Cardiac muscle cell (in vitro differentiated cells and primary cell): ENCODE results near the gene ERCC3. TPM values are rescaled to one million over a fixed set of nuclear protein-coding genes. Genes with fewer than 3 reads are reported as not detected.

Experiments used
- DNase-seq, 2 donors: peaks; one replicate each; pipeline versions ENCODE4 v3.0.0 to v3.0.0-alpha.2; 2010 to 2017; ENCODE audit warnings: low read depth in 1 of 2, low spot score in 1 of 2
- H3K27ac ChIP-seq: fragments of 200-600 bp; sonication (generic); 2 replicates; pipeline ENCODE4 v1.5.1; 2016
- H3K27me3 ChIP-seq: fragments of 200-600 bp; sonication (generic); 2 replicates; pipeline ENCODE4 v1.6.0; 2016; ENCODE audit warnings: control low read depth
- H3K36me3 ChIP-seq: fragments of 200-600 bp; sonication (generic); 2 replicates; pipeline ENCODE4 v1.5.1; 2016; ENCODE audit warnings: control low read depth
- H3K4me1 ChIP-seq: fragments of 200-600 bp; sonication (generic); 2 replicates; pipeline ENCODE4 v1.8.1; 2017; ENCODE audit warnings: low read depth, mild to moderate bottlenecking, mixed run types
- H3K4me3 ChIP-seq: fragments of 200-600 bp; sonication (generic); 2 replicates; pipeline ENCODE4 v1.5.1; 2016; ENCODE audit warnings: mild to moderate bottlenecking
- H3K9me3 ChIP-seq: fragments of 200-600 bp; sonication (generic); 2 replicates; pipeline ENCODE4 v1.5.1; 2017; ENCODE audit warnings: low read depth, mild to moderate bottlenecking, control low read depth
- polyA plus RNA-seq: library from polyadenylated mRNA; unstranded; fragments of >200 nt; fragmentation: Nextera tagmentation; extraction: Ambion mirVana; gene quantifications from 2 replicates; pipeline ENCODE4 v1.2.1, GENCODE V29; 2016
- total RNA-seq: library from RNA; depleted of rRNA; stranded (reverse); fragments of >200 nt; gene quantifications from 2 replicates; pipeline ENCODE4 v1.2.3, GENCODE V29; 2016
- TF ChIP-seq, protein P1 (sequence below): IDR thresholded peaks from 2 replicates; pipeline ENCODE4 v1.5.1; 2012; ENCODE audit warnings: low read depth, mild to moderate bottlenecking, low read length

The ERCC3 gene
- total and polyA plus RNA-seq, 2 experiments from 2014 or later, result 46.0 to 54.8 TPM

DNA sequence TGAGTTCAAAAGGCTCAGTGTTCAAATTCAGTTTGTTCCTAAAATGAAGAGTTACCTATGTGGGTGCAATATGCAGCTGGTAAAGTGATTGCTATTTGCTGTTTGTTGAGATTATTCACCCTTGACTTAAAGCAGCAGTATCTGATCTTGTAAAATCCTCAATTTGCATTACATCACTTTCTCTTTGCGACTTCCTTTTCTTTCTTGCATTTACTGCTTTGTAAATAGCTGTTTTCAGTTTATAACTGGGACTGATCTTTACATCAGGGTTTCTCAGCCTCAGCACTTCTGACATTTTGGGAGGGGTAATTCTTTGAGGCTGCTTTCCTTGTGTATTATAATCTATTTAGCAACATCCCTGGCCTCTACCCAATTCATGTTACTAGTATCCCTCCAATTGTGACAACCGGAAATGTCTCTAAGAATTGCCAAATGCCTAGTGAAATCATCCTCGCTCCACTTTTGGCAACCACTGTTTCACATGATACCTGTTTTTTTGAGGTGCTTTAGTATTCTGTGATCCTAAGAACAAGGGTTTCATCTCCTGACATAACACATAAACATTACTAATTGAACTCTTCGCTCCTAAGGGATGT is 12.1 kb upstream of the ERCC3 start:
- Histone ChIP-seq H3K36me3 (peaks cover 15% of the 10 kb centered on the region), H3K9me3 (no peaks in the 10 kb centered on the region), H3K4me3 (no peak overlapping the region), H3K4me1 (no peaks in the 10 kb centered on the region), H3K27ac (no peak overlapping the region), H3K27me3 (no peaks in the 10 kb centered on the region)
- TF ChIP-seq, protein P1, sequence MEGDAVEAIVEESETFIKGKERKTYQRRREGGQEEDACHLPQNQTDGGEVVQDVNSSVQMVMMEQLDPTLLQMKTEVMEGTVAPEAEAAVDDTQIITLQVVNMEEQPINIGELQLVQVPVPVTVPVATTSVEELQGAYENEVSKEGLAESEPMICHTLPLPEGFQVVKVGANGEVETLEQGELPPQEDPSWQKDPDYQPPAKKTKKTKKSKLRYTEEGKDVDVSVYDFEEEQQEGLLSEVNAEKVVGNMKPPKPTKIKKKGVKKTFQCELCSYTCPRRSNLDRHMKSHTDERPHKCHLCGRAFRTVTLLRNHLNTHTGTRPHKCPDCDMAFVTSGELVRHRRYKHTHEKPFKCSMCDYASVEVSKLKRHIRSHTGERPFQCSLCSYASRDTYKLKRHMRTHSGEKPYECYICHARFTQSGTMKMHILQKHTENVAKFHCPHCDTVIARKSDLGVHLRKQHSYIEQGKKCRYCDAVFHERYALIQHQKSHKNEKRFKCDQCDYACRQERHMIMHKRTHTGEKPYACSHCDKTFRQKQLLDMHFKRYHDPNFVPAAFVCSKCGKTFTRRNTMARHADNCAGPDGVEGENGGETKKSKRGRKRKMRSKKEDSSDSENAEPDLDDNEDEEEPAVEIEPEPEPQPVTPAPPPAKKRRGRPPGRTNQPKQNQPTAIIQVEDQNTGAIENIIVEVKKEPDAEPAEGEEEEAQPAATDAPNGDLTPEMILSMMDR, result no peak
- DNase-seq, result peak in 1 of 2 donors; percentile 51

DNA sequence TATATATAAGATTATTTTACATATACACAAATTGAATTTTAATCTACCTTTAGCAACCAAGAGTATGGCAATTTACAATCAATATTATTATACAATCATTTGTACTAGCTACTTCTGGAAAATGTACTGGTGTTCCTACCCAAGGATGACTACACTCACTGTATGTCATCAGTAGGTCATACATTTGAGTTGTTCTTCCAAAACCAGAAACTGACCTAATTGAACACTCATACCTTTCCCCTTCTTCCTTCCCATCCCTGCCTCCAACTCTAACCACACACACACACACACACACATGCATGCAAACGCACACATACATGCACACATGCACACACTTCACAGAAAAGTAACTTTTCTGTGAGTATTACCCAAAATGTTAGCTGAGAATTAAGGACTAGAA is 8.2 kb upstream of the ERCC3 start:
- no peaks in the 10 kb centered on the region for H3K9me3 ChIP-seq
- peaks cover 9% of the 10 kb centered on the region for H3K36me3 ChIP-seq
- no peak overlapping the region for H3K27ac ChIP-seq
- H3K27me3 ChIP-seq, result no peaks in the 10 kb centered on the region
- DNase-seq, result no peak
- TF ChIP-seq, protein P1, result no peak
- H3K4me1 ChIP-seq, result no peaks in the 10 kb centered on the region
- no peak overlapping the region for H3K4me3 ChIP-seq

DNA sequence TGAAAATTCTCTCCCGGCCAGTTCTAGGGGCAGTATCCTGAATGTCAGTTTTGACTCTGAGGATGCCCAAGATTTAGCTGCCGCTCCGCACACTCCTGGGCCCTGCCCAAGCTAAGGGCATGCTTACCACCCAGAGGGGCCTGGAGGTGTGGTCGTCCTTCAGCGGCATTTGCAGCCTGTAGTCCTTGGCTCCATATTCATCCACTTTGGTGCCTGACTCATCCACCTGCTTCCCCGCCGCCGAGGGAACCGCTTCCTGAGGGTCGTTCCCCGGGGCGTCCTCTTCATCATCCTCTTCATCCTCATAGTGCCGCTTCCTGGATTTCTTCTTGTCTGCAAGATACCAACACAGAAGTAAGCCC is 577 bp downstream of the ERCC3 start:
- Histone ChIP-seq H3K4me3 (peak overlapping the region; percentile 80), H3K27ac (no peak overlapping the region), H3K9me3 (no peaks in the 10 kb centered on the region), H3K27me3 (no peaks in the 10 kb centered on the region), H3K4me1 (peaks cover 4% of the 10 kb centered on the region), H3K36me3 (peaks cover 42% of the 10 kb centered on the region)
- no peak for DNase-seq
- TF ChIP-seq, protein P1, result no peak

DNA sequence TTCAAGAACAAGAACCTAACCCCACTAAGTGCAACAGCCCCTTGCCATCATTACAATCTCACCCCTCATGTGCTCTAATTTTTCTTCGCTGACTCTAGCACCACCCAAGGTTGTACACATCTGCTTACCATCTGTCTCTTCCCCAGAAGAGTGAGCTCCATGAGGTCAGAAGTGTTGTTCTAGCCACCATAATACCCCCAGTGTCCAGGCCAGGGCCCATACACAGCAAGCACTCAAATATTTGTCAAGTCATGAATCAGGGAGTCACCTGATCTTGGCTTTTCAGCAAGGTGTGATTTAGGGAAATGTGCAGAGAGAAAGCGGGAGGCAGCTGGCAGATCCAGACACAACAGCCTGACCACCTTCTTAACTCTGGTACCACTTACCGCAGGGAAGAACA is 5.7 kb downstream of the ERCC3 start:
- Histone ChIP-seq H3K9me3 (no peaks in the 10 kb centered on the region), H3K4me1 (peaks cover 4% of the 10 kb centered on the region), H3K27ac (no peak overlapping the region), H3K27me3 (no peaks in the 10 kb centered on the region), H3K36me3 (peaks cover 79% of the 10 kb centered on the region), H3K4me3 (no peak overlapping the region)
- TF ChIP-seq, protein P1, result no peak
- no peak for DNase-seq

DNA sequence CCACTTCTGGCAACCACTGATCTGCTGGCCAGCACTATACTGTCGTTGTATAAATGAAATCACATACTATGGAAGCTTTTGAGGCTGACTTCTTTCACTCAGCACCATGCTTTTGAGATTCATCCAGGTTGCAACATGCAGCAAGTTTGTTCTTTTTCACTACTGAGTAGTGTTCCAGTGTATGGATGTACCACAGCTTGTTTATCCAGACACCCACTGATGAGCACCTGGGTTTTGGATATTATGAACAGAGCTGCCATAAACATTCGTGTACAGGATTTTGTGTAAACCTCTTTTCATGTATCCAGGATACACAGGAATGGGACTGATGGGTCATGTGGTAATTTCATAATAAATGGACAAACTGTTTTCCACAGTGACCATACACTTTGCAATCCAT is 10.7 kb downstream of the ERCC3 start:
- H3K27me3 ChIP-seq, result no peaks in the 10 kb centered on the region
- H3K36me3 ChIP-seq, result peaks cover 55% of the 10 kb centered on the region
- TF ChIP-seq, protein P1, result no peak
- no peak for DNase-seq
- H3K4me1 ChIP-seq, result no peaks in the 10 kb centered on the region
- H3K9me3 ChIP-seq, result no peaks in the 10 kb centered on the region
- no peak overlapping the region for H3K4me3 ChIP-seq
- H3K27ac ChIP-seq, result no peak overlapping the region
